ENCODE measurements around the gene DRD2.

Gene DRD2

DNA sequence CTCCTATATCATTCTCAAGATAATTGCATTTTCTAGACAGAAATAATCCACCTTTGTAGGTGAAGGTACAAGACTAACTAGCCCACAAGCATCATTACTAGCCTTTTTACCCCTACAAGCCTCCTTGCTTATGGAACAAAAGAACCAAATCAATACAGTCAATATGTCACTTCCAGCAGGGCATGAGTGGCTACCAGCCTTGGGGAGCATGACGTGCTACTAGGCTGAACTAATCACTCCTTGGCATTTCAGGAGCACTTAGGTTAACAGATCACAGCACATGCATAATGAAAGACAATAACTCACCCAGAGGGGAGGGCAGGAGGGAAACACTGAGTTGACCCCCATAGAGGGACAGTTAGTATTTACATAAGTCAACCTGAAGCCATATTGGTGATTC, 2.7 kb downstream of the DRD2 start:
- H3K4me3 Mint-ChIP-seq, result no peak overlapping the region
- no peak for DNase-seq (ENCODE audit: low spot score)
- H3K9me3 Mint-ChIP-seq, result no peaks in the 10 kb centered on the region
- peaks cover 49% of the 10 kb centered on the region for H3K27me3 Mint-ChIP-seq (ENCODE audit: low read depth)
- H3K27ac Mint-ChIP-seq, result no peak overlapping the region
- peaks cover 1% of the 10 kb centered on the region for H3K36me3 Mint-ChIP-seq (ENCODE audit: low read depth)
- peaks cover 3% of the 10 kb centered on the region for H3K4me1 Mint-ChIP-seq (ENCODE audit: low read depth)

DNA sequence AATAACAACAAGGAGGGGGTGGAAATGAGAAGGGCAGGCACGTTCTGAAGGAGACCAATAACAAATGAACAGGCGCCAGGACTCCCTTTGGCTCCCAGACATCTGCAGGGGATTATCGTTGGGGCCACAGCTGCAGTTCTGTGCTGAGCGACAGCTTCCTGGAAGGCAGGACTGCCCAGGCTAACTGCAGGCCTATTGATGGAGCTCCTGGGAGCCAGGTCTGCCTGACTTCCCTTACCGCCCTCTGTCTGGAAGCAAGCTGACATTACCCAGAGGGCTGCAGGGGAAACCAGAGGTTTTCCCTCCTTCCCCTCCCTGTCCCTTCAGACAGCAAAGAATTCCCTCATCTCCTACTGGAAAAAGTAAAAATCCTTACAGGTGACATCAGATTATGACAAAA, 5.0 kb downstream of the DRD2 start:
- Mint-ChIP-seq H3K4me3 (no peak overlapping the region), H3K27ac (no peak overlapping the region), H3K36me3 (ENCODE audit: low read depth) (peaks cover 1% of the 10 kb centered on the region), H3K4me1 (ENCODE audit: low read depth) (peaks cover 3% of the 10 kb centered on the region), H3K27me3 (ENCODE audit: low read depth) (peaks cover 31% of the 10 kb centered on the region), H3K9me3 (no peaks in the 10 kb centered on the region)
- DNase-seq (ENCODE audit: low spot score), result no peak

DNA sequence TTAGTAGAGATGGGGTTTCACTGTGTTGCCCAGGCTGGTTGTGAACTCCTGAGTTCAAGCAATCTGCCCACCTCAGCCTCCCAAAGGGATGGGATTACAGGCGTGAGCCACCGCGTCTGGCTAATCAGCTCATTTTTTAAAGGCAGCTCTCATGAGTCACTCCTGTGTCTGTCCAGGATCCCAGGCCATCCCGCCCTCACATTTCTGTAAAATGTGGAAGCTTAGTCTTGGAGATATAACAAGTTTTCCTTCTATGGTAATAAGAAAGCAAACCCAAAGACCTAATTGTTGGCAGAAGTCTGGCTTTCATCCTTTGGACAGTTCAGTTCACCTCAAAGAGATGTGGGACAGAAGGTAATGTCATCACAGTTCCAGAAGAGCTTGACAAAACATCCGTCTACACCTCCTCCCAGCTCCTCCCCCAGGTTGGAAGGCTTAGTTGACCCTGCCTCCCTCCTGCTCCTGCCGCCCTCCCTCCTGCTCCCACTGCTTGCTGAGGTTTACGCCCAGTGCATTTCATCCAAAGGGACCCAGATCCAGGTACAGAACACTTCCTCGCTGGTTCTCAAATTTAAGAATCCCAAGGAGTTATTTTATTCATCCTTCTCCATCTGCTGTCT, 6.4 kb downstream of the DRD2 start:
- no peak for DNase-seq (ENCODE audit: low spot score)
- H3K27me3 Mint-ChIP-seq (ENCODE audit: low read depth), result peaks cover 26% of the 10 kb centered on the region
- H3K4me3 Mint-ChIP-seq, result no peak overlapping the region
- H3K36me3 Mint-ChIP-seq (ENCODE audit: low read depth), result no peaks in the 10 kb centered on the region
- no peak overlapping the region for H3K27ac Mint-ChIP-seq
- H3K4me1 Mint-ChIP-seq (ENCODE audit: low read depth), result no peaks in the 10 kb centered on the region
- no peaks in the 10 kb centered on the region for H3K9me3 Mint-ChIP-seq

DNA sequence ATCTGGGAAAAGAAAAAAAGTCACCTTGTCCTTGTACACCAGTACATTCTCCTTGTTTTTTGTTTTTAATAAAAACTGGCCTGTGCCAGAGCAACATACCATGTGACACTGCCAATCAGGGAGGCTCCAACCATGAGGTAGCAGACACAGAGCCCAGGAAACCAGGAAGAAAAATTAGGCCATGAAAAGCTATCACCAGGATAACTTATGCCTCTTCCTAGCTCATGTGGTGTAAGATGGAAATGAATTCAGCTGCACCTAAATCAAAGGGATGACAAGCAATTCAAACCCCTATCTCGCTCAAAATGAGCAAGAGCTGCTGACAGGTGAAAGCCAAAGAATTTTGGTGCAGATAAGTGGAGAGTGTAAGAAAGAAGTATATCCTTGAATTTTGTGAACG, 7.7 kb downstream of the DRD2 start:
- no peak for DNase-seq (ENCODE audit: low spot score)
- H3K4me1 Mint-ChIP-seq (ENCODE audit: low read depth), result no peaks in the 10 kb centered on the region
- H3K36me3 Mint-ChIP-seq (ENCODE audit: low read depth), result no peaks in the 10 kb centered on the region
- H3K9me3 Mint-ChIP-seq, result no peaks in the 10 kb centered on the region
- H3K27me3 Mint-ChIP-seq (ENCODE audit: low read depth), result peaks cover 17% of the 10 kb centered on the region
- H3K4me3 Mint-ChIP-seq, result no peak overlapping the region
- no peak overlapping the region for H3K27ac Mint-ChIP-seq

DNA sequence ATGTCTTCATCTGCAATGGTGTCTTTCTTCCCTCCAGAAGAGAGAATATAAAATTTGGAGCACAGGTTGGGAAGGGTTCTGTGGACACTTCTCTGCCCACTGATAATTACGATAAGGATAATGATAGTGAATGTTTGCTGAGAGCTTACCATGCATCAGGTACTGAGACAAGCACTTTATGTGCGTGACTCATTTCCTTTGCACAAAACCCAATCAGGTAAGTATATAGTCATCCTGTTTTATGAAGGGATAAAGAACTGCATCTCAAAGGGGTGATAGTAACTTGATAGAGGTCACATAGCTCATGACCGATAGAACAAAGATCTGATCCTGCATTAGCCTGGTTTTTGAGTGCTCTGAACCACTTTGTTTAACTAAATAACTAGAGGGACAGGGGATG, 9.4 kb downstream of the DRD2 start:
- Mint-ChIP-seq H3K36me3 (ENCODE audit: low read depth) (no peaks in the 10 kb centered on the region), H3K4me1 (ENCODE audit: low read depth) (no peaks in the 10 kb centered on the region), H3K9me3 (no peaks in the 10 kb centered on the region), H3K27ac (no peak overlapping the region), H3K4me3 (no peak overlapping the region), H3K27me3 (ENCODE audit: low read depth) (peaks cover 6% of the 10 kb centered on the region)
- DNase-seq (ENCODE audit: low spot score), result no peak

DNA sequence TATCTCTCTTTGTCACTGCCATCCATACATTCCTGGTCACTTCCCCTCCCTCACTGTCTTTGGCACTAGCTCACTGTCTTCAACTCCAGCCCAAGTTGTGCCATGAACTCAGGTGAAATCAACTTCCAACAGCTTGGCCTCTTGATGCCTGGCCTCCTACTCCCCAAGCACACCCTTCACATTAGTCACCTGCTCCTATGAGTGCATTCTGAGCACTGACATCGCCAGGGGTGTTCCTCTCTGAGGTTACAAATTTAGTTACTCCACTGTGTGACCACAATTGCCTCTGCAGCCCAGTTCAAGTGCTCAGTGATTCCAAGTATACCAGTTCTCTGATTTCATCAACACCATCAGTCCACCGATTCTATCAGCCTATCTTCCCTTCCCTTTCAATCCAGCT, 10.8 kb downstream of the DRD2 start:
- no peaks in the 10 kb centered on the region for H3K36me3 Mint-ChIP-seq (ENCODE audit: low read depth)
- no peaks in the 10 kb centered on the region for H3K4me1 Mint-ChIP-seq (ENCODE audit: low read depth)
- peaks cover 6% of the 10 kb centered on the region for H3K27me3 Mint-ChIP-seq (ENCODE audit: low read depth)
- H3K9me3 Mint-ChIP-seq, result no peaks in the 10 kb centered on the region
- H3K4me3 Mint-ChIP-seq, result no peak overlapping the region
- no peak for DNase-seq (ENCODE audit: low spot score)
- H3K27ac Mint-ChIP-seq, result no peak overlapping the region

DNA sequence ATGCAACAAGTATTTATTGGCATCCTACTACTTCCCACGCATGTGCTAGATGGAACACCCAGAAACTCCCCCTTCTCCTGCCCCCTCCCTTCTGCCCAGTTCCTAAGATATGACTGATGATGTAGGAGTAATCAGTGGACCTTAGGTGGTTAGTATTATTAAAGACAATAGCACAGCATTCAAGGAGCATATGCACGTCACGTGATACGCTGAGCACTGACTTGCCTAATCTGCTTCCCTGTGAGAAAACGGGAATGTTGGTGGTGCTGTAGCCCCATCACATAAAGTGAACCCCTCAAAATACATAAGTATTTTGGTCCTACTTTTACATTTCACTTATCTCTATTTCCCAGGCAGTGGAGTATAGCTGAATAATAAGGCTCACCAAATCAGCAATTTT, 12.4 kb downstream of the DRD2 start:
- no peaks in the 10 kb centered on the region for H3K4me1 Mint-ChIP-seq (ENCODE audit: low read depth)

DNA sequence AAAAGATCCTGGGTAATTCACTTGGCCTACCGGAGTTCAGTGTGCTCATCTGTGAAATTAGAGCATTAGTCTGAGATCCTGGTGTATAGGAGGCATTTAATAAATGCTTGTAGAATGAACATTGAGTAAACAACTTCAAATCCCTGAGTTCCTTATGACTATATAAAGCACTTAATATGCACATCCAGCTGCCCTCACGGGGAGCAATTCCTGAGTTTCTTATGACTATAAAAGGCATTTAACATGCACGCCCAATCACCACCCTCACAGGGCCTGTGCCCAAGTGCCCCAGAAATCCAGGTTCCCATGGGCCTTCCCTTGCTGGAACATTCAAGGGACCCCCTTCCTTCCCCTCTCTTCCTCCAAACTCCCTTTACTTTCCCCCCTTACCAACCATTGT, 13.6 kb downstream of the DRD2 start:
- no peak overlapping the region for H3K27ac Mint-ChIP-seq
- DNase-seq (ENCODE audit: low spot score), result no peak
- peaks cover 6% of the 10 kb centered on the region for H3K27me3 Mint-ChIP-seq (ENCODE audit: low read depth)
- H3K9me3 Mint-ChIP-seq, result no peaks in the 10 kb centered on the region
- H3K4me3 Mint-ChIP-seq, result no peak overlapping the region
- no peaks in the 10 kb centered on the region for H3K4me1 Mint-ChIP-seq (ENCODE audit: low read depth)
- no peaks in the 10 kb centered on the region for H3K36me3 Mint-ChIP-seq (ENCODE audit: low read depth)

More for the DNA sequence above, 12.4 kb downstream of the DRD2 start:
- DNase-seq (ENCODE audit: low spot score), result no peak
- H3K36me3 Mint-ChIP-seq (ENCODE audit: low read depth), result no peaks in the 10 kb centered on the region
- peaks cover 6% of the 10 kb centered on the region for H3K27me3 Mint-ChIP-seq (ENCODE audit: low read depth)
- H3K27ac Mint-ChIP-seq, result no peak overlapping the region
- H3K4me3 Mint-ChIP-seq, result no peak overlapping the region
- no peaks in the 10 kb centered on the region for H3K9me3 Mint-ChIP-seq

DNA sequence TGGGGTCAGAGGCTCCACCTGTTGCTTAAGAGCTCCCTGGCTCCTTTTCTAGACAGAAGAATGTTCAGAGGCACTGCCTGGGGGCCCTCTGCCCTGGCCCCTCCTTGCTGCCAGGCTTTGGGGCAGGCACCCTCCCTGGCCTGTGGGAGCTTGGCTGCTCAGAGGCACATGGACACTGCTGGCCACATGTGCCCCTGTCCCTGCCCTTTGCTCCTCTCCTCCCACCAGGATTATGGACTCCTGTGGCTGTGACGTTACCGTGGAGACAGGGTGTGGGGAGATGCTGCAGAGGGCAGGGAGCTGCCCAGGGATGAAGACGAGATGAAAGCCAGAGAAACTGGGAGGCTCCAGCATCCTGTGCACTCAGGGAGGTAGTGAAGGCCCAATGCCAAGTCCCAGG, 14.7 kb downstream of the DRD2 start:
- Mint-ChIP-seq H3K36me3 (ENCODE audit: low read depth) (no peaks in the 10 kb centered on the region), H3K27ac (no peak overlapping the region), H3K4me1 (ENCODE audit: low read depth) (no peaks in the 10 kb centered on the region), H3K27me3 (ENCODE audit: low read depth) (peaks cover 4% of the 10 kb centered on the region), H3K9me3 (no peaks in the 10 kb centered on the region), H3K4me3 (no peak overlapping the region)
- DNase-seq (ENCODE audit: low spot score), result no peak

DNA sequence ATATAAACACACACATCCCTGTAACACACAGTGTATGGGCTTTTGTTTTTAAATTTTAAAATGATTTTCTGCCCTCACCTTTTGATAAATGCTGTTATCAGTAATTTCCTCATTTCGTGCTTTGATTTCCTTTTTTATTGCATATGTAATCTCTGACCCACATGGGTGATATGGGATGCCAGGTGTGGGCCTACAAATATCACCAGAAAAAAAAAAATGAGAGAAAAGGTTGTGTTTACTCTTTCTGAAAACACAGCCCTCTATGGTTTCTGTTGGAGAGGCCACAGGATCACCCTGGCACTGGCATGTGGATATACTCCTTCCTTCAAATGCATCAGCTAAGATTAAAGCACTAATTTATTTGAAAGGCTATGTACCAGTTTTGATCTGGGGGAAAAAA, 17.0 kb downstream of the DRD2 start:
- Mint-ChIP-seq H3K27ac (no peak overlapping the region), H3K9me3 (no peaks in the 10 kb centered on the region), H3K27me3 (ENCODE audit: low read depth) (peaks cover 9% of the 10 kb centered on the region), H3K4me1 (ENCODE audit: low read depth) (no peaks in the 10 kb centered on the region), H3K4me3 (no peak overlapping the region), H3K36me3 (ENCODE audit: low read depth) (no peaks in the 10 kb centered on the region)
- no peak for DNase-seq (ENCODE audit: low spot score)

DNA sequence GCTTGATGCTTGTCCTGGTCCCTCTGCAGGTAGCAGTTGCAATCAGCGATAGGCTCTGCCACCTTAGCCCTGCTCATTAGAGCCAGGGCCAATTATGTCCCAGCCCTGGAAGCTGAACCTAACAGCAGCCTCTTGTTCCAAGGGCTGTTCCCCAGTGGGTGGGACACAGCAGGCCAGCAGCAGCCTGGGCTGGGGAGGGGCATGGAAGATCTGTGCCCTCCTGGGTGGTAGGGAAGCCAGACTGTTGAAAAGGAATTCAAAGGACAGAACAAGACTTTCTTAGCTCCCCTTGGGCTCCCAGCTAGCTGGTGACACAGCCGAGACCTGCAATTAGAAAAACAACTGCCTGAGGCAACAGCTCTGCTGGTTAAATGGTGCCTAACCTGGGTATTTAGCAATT, 17.4 kb downstream of the DRD2 start:
- H3K27me3 Mint-ChIP-seq (ENCODE audit: low read depth), result peaks cover 9% of the 10 kb centered on the region
- H3K4me1 Mint-ChIP-seq (ENCODE audit: low read depth), result no peaks in the 10 kb centered on the region
- no peak overlapping the region for H3K4me3 Mint-ChIP-seq
- no peaks in the 10 kb centered on the region for H3K9me3 Mint-ChIP-seq
- no peak overlapping the region for H3K27ac Mint-ChIP-seq
- H3K36me3 Mint-ChIP-seq (ENCODE audit: low read depth), result no peaks in the 10 kb centered on the region
- no peak for DNase-seq (ENCODE audit: low spot score)

DNA sequence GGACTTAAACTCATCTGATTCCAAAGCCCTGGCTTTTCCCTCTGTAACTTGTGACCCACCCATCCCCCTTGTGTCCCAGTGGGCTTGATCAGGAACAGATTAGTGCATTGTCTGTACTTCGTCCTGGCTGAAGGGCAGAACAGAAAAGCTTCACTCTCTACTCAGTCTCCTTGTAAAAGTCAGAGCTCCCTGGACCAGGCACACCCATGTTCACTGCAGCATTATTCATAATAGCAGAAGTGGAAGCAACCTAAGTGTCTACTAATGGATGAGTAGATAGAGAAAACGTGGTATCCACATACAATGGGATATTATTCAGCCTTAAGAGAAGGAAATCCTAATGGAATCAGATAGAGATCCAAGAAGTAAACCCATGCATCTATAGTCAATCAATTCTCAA, 20.7 kb downstream of the DRD2 start:
- no peak overlapping the region for H3K27ac Mint-ChIP-seq
- DNase-seq (ENCODE audit: low spot score), result no peak
- H3K36me3 Mint-ChIP-seq (ENCODE audit: low read depth), result no peaks in the 10 kb centered on the region
- H3K9me3 Mint-ChIP-seq, result no peaks in the 10 kb centered on the region
- H3K4me3 Mint-ChIP-seq, result no peak overlapping the region
- H3K27me3 Mint-ChIP-seq (ENCODE audit: low read depth), result peaks cover 14% of the 10 kb centered on the region
- H3K4me1 Mint-ChIP-seq (ENCODE audit: low read depth), result no peaks in the 10 kb centered on the region

DNA sequence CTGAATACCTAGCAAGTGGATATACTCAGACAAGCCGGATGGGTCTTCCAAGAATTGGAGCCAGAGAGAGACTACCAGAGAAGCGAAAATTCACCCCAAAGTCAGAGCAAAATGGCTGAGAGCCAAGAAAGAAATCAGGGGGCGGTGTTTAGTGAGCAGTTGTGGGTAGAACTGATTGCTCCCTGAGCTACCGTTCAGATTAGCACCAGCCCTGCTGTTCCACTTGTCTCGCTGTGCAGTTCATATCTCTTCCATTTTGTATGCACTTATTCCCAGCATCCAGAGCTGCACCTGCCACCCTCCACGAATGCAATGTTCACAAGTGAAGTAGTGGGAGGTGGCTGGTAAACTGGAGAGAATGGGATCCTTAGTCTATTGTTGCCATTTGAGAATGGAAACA, 25.5 kb downstream of the DRD2 start:
- peaks cover 17% of the 10 kb centered on the region for H3K4me1 Mint-ChIP-seq (ENCODE audit: low read depth)
- no peaks in the 10 kb centered on the region for H3K9me3 Mint-ChIP-seq
- H3K4me3 Mint-ChIP-seq, result no peak overlapping the region
- no peak for DNase-seq (ENCODE audit: low spot score)
- no peaks in the 10 kb centered on the region for H3K36me3 Mint-ChIP-seq (ENCODE audit: low read depth)
- peaks cover 9% of the 10 kb centered on the region for H3K27me3 Mint-ChIP-seq (ENCODE audit: low read depth)
- no peak overlapping the region for H3K27ac Mint-ChIP-seq

DNA sequence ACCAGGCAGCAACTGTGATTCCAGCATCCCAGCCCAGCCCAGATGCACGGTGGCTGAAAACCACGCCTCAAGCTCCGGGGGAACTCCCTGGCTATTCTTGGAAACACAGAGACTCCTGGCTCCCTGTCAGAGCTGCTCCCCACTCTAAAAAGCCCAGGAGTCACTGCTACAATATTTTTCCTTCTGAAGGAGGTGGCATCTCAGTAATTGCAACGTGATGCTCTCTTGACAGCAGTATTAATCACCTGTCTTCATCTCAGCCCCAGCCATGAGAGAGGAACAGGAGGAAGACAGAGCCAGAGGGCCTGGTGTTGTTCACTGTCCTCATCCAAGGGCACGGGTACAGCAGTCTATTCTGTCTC, 26.9 kb downstream of the DRD2 start:
- no peaks in the 10 kb centered on the region for H3K36me3 Mint-ChIP-seq (ENCODE audit: low read depth)
- H3K27me3 Mint-ChIP-seq (ENCODE audit: low read depth), result peaks cover 8% of the 10 kb centered on the region
- H3K4me3 Mint-ChIP-seq, result no peak overlapping the region
- peaks cover 17% of the 10 kb centered on the region for H3K4me1 Mint-ChIP-seq (ENCODE audit: low read depth)
- no peaks in the 10 kb centered on the region for H3K9me3 Mint-ChIP-seq
- no peak overlapping the region for H3K27ac Mint-ChIP-seq
- DNase-seq (ENCODE audit: low spot score), result no peak

DNA sequence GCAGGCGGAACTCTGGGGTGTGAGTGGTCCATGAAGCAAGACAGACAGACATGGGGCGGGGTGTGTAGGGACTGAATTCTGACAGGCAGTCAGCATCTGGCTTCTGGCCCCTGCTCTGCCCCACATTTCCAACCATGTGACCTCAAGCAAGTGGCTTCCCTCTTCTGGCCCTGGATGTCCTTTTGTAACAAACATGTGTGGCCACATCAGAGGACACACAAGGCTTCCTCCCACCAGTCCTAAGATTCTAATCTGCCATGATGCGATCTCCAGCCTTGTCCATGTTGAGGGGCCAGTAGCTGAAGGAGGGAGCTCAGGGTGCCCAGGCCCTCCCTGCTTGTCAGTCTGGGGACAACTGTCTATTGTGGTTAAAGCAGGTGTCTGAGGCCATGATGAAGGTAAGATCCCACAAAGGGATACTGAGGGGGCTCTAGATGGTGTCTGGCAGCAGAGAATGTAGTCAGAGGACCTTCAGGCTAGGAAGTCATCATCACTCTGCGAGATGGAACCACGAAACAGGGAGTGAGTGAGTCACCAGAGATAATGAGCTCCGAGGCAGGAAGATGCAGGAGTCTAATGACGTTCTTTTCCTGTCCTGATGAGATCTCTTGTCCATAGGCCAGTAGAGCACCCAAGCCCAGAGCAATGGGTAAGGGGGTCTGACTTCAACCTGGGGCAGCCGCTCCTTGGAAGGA, 27.4 kb downstream of the DRD2 start:
- peak; percentile 52 for DNase-seq (ENCODE audit: low spot score)
- peaks cover 17% of the 10 kb centered on the region for H3K4me1 Mint-ChIP-seq (ENCODE audit: low read depth)
- H3K4me3 Mint-ChIP-seq, result peak overlapping the region; percentile 4
- H3K9me3 Mint-ChIP-seq, result no peaks in the 10 kb centered on the region
- H3K27me3 Mint-ChIP-seq (ENCODE audit: low read depth), result peaks cover 9% of the 10 kb centered on the region
- peak overlapping the region; percentile 55 for H3K27ac Mint-ChIP-seq
- no peaks in the 10 kb centered on the region for H3K36me3 Mint-ChIP-seq (ENCODE audit: low read depth)

Measured in T-helper 2 cell treated with Interferon-gamma antibody and Interleukin-4, amounts not matched to agents 5 μg/mL and 100 μg/mL, for 36 hours (primary cell).